Superior temporal gyrus (tissue), 1 donor: ENCODE data around the gene HMGN4.
"Not testable (repeated sequence)": the region's sequence is repeated elsewhere in the genome, so short reads cannot be mapped to it uniquely, and the experiment has no call there.

Source experiments
- DNase-seq: peaks from one replicate; pipeline ENCODE4 v3.0.0-alpha.2; 2016; ENCODE audit errors: extremely low spot score

The HMGN4 gene

GRCh38 chr6:26522486-26523228, 15.5 kb upstream of the HMGN4 start:
- not testable (repeated sequence) for DNase-seq

- DNase-seq = not testable (repeated sequence)
Measured at GRCh38 chr6:26524314-26524713, 13.9 kb upstream of the HMGN4 start.

GRCh38 chr6:26524722-26525370, 13.3 kb upstream of the HMGN4 start:
- DNase-seq = no peak

DNA sequence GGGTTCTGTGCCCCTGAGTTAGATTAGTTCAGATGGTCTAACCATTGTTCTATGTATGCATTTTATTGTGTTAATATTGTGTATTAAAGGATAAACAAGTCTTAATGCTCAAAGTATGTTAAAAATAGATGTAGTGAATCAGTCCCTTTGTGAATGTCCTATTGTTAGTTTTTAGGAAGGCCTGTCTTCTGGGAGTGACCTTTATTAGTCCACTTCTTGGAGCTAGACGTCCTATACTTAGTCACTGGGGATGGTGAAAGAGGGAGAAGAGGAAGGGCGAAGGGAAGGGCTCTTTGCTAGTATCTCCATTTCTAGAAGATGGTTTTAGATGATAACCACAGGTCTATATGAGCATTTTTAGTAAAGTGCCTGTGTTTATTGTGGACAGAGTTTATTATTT, 12.3 kb upstream of the HMGN4 start:
- no peak for DNase-seq

GRCh38 chr6:26526928-26527327, 11.2 kb upstream of the HMGN4 start:
- no peak for DNase-seq

DNA sequence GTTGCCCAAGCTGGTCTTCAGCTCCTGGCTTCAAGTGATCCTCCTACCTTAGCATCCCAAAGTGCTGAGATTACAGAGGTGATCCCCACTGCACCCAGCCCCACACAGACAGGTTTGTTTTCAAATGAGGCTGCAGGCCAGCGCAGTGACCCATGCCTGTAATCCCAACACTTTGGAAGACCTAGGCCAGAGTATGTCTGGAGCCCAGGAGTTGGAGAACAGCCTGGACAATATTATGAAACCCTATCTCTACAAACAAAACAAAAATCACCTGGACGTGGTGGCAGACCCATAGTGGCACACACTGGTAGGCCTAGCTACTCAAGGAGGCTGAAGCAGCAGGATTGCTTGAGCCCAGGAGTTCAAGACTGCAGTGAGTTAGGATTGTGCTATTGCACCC, 8.0 kb upstream of the HMGN4 start:
- no peak for DNase-seq

GRCh38 chr6:26531897-26532296, 6.3 kb upstream of the HMGN4 start:
- no peak for DNase-seq

- DNase-seq = peak; percentile 99
Measured at GRCh38 chr6:26532699-26533531, 5.3 kb upstream of the HMGN4 start.

DNA sequence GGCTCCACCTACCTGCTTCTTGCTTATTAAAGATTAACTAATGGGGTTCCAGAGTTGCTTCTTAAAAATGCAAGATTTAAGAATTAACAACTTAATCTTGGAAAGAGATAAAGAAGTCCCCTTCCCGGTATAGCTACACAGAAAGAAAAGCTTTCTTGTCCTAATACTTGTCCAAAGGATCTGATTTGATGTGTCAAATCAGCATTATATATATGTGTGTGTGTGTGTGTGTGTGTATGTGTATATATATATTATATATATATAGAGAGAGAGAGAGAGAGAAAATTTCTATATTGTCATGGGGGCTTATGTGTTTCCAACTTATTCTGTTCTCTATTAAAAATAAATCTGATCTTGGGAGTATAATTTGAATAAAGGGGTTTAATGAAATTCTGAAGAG, 4.6 kb upstream of the HMGN4 start:
- DNase-seq = no peak

- no peak for DNase-seq
Measured at GRCh38 chr6:26534681-26535465, 3.3 kb upstream of the HMGN4 start.

DNA sequence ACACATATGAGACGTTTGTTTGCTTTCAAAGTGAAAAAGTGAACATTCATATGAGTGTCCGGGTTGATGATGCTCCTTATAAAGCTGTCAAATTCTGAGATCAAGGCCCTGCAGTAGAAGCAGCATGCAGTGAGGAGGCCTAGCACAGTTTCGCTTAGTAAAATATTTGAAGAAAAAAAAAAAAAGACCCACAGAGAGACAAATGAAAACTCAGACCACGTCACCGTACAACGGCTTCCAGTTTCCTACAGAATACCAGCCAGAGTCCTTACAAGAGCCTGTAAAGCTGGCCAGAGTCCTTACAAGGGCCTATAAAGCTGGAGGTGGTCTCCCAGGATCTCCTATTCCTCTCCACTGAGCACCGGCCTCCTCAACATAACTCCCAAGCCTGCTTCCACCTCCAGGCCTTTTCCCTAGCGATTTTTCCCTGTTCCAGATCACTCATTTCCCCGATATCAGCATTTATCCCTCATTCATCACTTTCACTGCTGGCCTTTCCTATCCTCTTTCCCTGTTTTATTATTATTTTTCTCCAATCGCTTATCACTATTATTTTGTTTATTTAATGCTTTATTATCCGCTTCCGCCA, 1.5 kb upstream of the HMGN4 start:
- DNase-seq = peak; percentile 65

DNA sequence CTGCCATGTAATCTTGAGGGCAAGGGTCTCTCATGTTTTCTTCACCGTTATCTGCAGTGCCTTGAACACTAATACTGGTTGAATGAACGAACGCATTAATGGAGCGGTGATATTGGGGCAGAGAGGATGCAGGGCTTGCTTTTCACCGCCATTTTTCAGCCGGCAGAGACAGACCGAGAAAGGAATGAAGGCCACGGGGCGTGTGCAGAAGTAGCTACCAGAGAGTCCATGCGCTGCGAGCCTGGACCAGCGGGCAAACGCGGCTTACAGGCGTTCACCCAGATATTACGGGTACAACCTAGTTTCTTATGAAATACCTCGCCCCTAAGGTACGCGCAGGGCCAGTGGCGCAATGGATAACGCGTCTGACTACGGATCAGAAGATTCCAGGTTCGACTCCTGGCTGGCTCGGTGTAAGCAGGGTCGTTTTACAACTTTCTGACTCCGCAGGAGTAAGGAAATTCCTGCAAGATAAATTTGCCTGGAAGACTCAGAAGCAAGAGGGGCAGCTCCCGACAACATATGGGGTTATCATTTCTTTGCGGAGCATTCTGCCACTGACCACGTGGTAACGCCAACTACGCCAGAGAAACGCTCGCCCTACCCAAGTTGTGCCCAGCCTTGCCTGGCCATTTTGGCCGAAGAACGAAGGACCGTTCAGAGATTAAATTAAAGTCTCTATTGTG, 863 bp upstream of the HMGN4 start:
- peak; percentile 96 for DNase-seq

DNA sequence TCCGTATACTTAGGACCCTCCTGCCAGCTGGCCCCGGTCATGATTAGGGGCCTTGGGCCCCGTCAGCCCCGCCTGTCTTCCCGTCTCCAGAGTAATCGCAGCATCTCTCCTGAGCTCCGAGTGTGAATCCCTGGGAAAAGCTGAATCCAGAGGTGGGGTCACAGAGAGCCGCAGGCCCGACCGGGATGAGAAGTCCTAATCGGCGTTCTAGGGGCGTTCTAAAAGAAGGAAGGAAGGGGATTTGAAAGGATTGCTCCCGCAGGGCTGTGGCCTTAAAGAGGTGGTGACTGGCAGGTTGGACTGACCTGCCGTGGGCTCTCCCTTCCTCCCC, 371 bp downstream of the HMGN4 start:
- no peak for DNase-seq

- no peak for DNase-seq
Measured at GRCh38 chr6:26539071-26539615, 977 bp downstream of the HMGN4 start.

DNA sequence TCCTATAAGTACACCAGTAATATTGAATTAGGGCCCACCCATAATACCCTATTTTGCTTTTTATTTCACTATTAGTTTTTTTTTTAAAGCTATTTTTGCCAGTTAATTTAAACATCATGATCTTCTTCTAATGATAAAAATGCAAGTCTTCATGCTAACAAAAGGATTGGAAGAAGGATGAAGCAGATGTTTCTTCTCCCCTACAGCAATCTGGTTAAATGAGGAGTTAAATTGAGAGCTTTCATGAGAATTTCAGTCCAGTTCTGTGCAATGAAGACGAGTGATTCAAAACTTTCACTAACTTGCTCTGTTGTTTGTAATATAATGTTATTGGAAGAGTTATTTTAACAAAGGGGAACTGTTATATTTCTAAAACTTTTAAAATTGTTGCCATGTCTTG, 3.4 kb downstream of the HMGN4 start:
- no peak for DNase-seq

GRCh38 chr6:26543953-26544352, 5.8 kb downstream of the HMGN4 start:
- no peak for DNase-seq

DNA sequence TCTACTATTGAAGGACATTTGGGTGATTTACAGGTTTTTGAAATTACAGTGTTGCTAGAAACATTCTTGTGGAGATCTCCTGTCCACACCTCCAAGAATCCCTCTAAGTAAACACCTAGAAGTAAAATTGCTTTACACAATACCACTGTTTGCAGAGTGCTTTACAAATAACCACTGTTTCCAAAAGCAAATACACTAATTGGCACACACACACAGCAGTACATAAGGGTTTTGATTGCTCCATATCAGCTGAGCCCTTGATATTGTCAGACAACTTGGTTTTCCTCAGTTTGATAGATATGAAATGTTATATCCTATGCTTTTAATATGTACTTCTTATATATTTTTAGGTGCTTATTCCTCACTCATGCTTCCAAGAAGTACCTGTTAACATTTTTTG, 6.3 kb downstream of the HMGN4 start:
- DNase-seq = no peak

GRCh38 chr6:26545627-26546026, 7.5 kb downstream of the HMGN4 start:
- DNase-seq = no peak

DNA sequence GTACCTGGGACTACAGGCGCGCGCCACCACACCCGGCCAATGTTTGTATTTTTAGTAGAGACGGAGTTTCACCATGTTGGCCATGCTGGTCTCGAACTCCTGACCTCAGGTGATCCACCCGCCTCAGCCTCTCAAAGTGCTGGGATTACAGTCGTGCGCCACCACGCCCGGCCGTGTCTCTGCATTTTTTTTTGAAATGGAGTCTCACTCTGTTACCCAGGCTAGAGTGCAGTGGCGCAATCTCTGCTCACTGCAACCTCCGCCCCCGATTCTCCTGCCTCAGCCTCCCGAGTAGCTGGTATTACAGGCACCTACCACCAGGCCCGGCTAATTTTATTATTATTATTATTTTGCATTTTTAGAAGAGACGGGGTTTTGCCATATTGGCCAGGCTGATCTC, 9.2 kb downstream of the HMGN4 start:
- DNase-seq = not testable (repeated sequence)

GRCh38 chr6:26550250-26550993, 12.3 kb downstream of the HMGN4 start:
- no peak for DNase-seq
